TTC549 (cell line): ENCODE data around the gene PAPPA2.
"Not testable (repeated sequence)": the region's sequence is repeated elsewhere in the genome, so short reads cannot be mapped to it uniquely, and the experiment has no call there.

ENCODE experiments used
- FAIRE-seq: peaks from 2 replicates; lab custom pipeline; 2012; peaks lifted over from hg19 to GRCh38; lab: Jason Lieb, UNC

The PAPPA2 gene

GRCh38 chr1:176552999-176553398 is 90.0 kb downstream of the PAPPA2 start:
- FAIRE-seq = no peak

GRCh38 chr1:176556288-176556687 is 93.3 kb downstream of the PAPPA2 start:
- FAIRE-seq = no peak

DNA sequence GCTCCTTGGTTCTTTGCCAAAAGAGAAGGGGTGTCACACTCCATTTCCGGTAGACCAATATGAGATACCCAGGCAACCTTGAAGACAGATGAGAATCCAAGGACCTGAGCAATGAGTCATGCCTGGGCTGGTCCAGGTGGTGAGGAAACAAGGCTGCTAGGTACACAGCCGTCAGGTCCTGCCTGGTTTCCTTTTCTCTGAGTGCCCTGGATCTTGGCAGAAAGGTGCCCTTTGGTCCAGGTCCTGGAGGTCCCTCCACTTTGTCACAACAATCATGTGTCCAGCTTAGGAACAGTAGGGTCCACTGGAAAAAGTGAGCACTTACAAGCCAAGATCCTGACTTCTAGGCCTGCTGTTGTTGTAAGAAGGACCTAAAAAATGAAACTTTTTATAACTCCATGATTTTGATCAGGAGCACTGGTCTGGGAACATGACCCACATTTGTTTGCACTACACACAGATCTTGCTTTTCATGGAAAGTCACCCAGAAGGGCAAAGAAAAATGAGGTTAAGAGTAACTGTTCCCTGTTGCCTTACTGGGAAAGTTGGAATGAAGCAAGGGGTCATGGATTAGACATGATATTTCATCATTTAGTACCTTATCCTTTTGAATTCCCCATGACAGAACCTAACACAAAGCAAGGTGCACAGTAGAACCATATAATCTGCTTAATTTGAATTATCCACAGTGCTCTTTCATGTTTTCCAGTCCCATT is 94.7 kb downstream of the PAPPA2 start:
- FAIRE-seq = no peak

GRCh38 chr1:176558561-176558960 is 95.6 kb downstream of the PAPPA2 start:
- no peak for FAIRE-seq

GRCh38 chr1:176559474-176559873 is 96.5 kb downstream of the PAPPA2 start:
- no peak for FAIRE-seq

GRCh38 chr1:176559878-176560277 is 96.9 kb downstream of the PAPPA2 start:
- peak; percentile 74 for FAIRE-seq

- no peak for FAIRE-seq
Measured at GRCh38 chr1:176560681-176561080, 97.7 kb downstream of the PAPPA2 start.

DNA sequence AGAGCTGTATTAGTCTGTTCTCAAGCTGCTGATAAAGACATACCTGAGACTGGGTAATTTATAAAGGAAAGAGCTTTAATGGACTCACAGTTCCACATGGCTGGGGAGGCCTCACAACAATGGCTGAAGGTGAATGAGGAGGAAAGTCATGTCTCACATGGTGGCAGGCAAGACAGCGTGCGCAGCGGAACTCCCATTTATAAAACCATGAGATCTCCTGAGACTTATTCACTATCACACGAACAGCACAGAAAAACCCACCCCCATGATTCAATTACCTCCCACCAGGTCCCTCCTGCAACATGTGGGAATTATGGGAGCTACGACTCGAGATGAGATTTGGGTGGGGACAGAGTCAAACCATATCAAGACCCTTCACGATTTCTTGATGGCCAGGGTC is 98.8 kb downstream of the PAPPA2 start:
- not testable (repeated sequence) for FAIRE-seq

DNA sequence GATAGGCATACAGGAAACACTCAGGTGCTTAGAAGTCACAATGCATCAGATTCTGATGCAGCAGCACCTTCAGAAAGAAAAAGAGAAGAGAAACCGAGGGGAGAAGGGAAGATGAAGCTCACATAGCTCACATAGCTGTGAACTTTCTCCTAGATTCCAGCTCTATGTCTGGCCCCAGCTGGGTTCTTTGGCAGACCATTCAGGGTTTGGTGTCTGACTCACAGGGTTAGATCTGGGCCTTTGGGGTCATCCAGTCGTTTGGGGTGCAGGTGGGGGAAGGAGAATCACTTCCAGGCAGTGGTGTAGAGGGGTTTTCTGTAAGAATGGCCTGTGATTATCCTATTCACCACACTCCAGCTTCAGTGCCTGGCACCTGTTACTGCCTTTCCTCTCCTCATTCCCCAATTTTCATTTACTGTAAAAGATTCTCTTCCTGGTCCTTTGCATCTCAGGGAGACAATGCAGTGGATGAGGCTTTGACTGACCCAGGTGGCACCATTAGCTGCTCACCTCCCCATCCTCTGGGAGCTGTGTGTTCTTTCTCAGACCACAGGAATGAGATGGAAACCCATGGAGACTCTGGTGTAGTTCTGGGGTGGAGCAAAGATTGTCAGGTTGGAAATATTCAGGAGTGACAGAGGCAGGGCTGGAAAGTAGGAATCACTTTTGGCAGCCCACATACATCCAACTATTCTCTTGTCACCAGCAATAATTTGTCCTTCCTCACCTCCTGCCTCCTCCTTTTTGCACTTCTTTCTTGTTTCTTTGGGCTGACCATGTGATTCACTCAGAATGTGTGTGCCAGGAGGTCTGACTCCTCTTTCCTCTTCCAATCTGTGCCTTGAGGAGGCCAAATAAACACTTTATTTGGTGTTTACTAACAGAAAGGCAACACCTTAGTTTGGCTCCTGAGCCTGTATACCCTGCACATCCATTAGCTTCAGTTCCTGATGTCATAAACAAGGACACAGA is 103.3 kb downstream of the PAPPA2 start:
- no peak for FAIRE-seq

DNA sequence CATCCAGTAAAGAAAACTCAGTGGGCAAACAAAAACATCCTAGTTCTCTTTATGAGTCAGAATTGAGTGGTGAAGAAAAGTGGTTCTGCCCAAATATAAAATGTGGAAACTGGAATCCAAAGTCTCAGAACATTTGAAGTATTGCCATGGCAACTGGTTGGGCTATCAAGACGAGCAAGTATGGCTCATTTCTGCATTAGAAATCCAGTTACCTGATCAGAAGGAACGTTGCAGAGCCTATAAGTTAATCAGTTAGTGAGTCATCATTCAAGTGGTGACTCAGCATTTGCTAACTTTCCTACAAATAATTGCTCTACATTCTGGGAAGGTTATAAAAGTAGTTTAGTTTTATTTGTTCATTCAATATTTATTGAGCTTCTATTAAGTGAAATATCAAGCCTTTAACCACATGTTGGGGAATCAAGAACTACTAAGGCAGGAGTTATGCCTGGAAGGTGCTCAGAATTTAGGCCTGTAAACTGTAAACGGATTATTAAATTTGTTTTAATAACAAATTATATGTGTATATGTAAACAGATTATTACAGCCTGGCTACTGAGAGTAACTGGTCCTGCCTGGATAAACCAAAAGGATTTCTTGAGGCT is 104.3 kb downstream of the PAPPA2 start:
- FAIRE-seq = no peak

DNA sequence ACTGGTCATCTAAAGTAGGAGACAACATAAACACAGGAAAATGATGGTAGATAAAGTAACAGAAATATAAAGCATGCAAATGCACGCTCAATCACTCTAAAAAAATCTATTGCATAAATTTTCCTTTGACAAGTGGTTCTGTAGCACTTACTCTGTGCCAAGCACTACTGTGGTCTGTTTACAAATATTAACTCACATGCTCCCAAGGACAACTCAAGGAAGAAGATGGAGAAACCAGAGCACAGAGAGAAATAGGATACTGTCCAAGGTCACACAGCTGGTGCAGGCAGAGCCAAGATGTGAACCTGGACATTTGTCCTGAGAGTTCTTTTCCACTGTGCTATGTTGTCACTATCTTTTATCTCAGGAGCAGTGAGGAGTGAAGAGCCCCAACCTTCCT is 105.2 kb downstream of the PAPPA2 start:
- no peak for FAIRE-seq

GRCh38 chr1:176574756-176575155 is 111.8 kb downstream of the PAPPA2 start:
- FAIRE-seq = no peak

- FAIRE-seq = no peak
Measured at GRCh38 chr1:176575991-176576390, 113.0 kb downstream of the PAPPA2 start.

- FAIRE-seq = no peak
Measured at GRCh38 chr1:176576670-176577069, 113.7 kb downstream of the PAPPA2 start.

DNA sequence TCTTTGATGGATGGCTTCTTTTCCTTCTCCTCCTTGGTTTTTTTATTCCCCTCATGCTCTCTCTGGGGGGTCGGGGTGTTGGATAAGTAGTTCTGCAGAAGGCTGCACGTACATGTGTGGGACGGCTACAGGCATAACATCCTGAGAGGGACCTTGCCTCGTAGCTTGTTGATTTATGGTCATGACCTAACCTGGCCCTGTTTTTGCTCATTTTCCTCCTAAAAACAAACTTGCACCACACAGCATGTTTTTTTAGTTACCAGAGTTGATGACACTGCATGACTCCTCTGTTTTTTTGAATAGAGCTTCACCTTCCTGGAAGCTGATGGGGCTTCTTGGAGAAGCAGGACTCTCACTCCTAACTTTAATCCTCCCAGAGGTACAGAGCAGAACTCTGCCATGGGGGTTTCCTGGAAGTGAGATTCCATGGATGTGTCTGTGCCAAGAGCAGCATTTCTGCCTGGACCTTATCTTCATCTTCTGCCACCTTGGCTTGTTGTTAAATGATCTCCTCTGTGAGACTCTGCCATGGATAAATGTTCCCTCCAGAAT is 114.7 kb downstream of the PAPPA2 start:
- no peak for FAIRE-seq

DNA sequence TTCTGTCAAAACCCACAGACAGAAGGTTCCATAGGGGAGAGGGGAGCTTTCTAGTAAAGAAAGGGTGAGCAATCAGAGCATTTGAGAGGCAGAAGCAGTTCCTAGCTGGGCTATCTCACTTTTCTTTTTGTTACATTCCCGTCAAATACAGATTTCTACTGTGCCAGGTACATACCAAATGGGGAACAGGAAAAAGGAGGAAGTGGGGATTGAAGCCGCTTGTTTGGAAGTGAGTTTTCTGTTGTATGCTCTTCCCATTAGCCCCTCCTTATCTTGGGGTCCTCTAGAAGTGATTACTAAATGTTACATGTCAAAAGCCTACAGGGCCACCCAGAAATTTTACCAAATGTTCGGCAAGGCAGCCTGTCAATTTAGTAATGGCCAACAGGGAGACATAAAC is 116.1 kb downstream of the PAPPA2 start:
- no peak for FAIRE-seq

DNA sequence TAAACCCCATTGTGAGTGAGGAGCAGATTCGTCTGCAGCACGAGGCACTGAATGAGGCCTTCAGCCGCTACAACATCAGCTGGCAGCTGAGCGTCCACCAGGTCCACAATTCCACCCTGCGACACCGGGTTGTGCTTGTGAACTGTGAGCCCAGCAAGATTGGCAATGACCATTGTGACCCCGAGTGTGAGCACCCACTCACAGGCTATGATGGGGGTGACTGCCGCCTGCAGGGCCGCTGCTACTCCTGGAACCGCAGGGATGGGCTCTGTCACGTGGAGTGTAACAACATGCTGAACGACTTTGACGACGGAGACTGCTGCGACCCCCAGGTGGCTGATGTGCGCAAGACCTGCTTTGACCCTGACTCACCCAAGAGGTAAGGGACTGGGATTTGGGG is 132.2 kb downstream of the PAPPA2 start:
- no peak for FAIRE-seq

DNA sequence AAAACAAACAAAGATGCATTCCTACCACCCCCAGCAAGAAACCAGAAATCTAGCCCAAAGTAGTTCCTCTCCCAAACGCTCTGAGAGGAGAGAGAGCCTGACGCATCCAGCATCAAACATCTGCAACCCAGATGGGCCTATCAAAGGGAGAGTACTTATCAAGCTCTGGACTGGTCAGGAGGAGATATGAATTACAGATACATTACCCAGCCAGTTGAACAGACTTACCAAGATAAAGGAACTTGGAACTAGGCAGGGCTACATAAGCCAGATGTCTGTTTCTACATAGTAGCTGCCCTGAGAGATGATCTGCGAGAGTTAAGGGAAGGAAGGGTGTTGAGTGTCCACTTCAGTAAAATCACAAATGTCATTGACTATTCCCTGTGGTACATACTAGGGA is 138.4 kb downstream of the PAPPA2 start:
- no peak for FAIRE-seq

- FAIRE-seq = no peak
Measured at GRCh38 chr1:176602388-176603004, 139.5 kb downstream of the PAPPA2 start.

DNA sequence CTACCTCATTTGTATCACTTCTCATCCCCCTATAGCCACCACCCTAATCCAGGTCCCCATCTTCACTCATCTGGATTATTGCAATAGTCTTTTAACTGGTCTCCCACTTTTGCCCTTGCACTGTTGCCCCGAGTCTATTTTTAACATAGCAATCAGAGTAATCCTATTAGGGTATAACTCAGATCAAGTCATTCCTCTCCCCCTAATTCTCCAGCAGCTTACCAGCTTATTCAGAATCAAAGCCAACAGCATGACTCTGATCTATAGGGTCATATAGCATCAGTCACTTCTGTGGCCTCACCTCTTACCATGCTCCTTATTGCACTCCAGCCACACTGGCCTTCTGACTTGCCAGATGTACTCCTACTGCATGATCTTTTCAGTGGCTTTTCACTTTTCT is 140.7 kb downstream of the PAPPA2 start:
- no peak for FAIRE-seq

DNA sequence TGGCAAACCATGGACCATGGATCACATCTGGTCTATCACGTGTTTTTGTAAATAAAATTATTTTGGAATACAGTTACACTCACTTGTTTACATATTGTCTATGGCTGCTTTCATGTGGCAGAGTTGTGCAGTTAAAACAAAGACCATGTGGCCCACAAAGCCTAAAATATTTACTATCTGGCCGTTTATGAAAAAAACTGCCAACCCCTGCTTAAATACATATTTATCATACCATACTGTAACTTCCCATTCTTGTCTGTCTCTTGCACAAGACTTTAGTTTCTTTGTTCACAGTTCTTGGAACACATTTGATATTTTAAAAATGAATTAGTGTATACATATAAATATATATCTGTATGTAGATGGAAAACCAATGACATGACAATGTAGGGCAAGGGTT is 141.5 kb downstream of the PAPPA2 start:
- no peak for FAIRE-seq

GRCh38 chr1:176605176-176605575 is 142.2 kb downstream of the PAPPA2 start:
- no peak for FAIRE-seq
